ENCODE data around the gene SAYSD1. TPM values are rescaled to one million over a fixed set of nuclear protein-coding genes. Genes with fewer than 3 reads are reported as not detected.

The SAYSD1 gene
- total RNA-seq, 1 experiment from 2014 or later = 20.8 TPM

GRCh38 chr6:39056681-39057080 lies 58.3 kb downstream of the SAYSD1 start:
- peaks cover 8% of the 10 kb centered on the region for H3K4me1 Mint-ChIP-seq (ENCODE audit: low read depth, unreplicated experiment)
- intact Hi-C loops (cut with micrococcal nuclease; ENCODE audit: unreplicated experiment) = no loop called here
- no peak for DNase-seq
- no peak overlapping the region for H3K4me3 Mint-ChIP-seq (ENCODE audit: unreplicated experiment)
- Histone ChIP-seq H3K36me3 (ENCODE audit: control insufficient read depth, insufficient read depth, low read length) (no peaks in the 10 kb centered on the region), H3K4me3 (ENCODE audit: low read depth, low read length) (no peak overlapping the region), H3K27me3 (replicated peaks; ENCODE audit: control insufficient read depth, insufficient read depth, low read length) (no peaks in the 10 kb centered on the region), H3K9me3 (no peaks in the 10 kb centered on the region), H3K4me1 (peaks cover 22% of the 10 kb centered on the region)
- ChIA-PET CTCF (no interaction called here), POLR2A (no interaction called here)
- TF ChIP-seq CTCF (IDR thresholded peaks at IDR 0.05; ENCODE audit: insufficient read depth in 1 of 2, low read depth in 1 of 2, low read length in 1 of 2, severe bottlenecking in 1 of 2, unreplicated experiment in 1 of 2) = no peak
- H3K9me3 Mint-ChIP-seq (ENCODE audit: unreplicated experiment) = no peaks in the 10 kb centered on the region
- no peaks in the 10 kb centered on the region for H3K27me3 Mint-ChIP-seq (ENCODE audit: insufficient read depth, unreplicated experiment)
- no TSS peak for BruUV-seq (replicated peaks)
- no peaks in the 10 kb centered on the region for H3K36me3 Mint-ChIP-seq (ENCODE audit: insufficient read depth, unreplicated experiment)
- H3K27ac Mint-ChIP-seq (ENCODE audit: unreplicated experiment) = no peak overlapping the region

- no peaks in the 10 kb centered on the region for H3K36me3 ChIP-seq (ENCODE audit: control insufficient read depth, insufficient read depth, low read length)
- Mint-ChIP-seq H3K9me3 (ENCODE audit: unreplicated experiment) (no peaks in the 10 kb centered on the region), H3K27ac (ENCODE audit: unreplicated experiment) (no peak overlapping the region), H3K4me3 (ENCODE audit: unreplicated experiment) (no peak overlapping the region), H3K36me3 (ENCODE audit: insufficient read depth, unreplicated experiment) (no peaks in the 10 kb centered on the region), H3K27me3 (ENCODE audit: insufficient read depth, unreplicated experiment) (no peaks in the 10 kb centered on the region), H3K4me1 (ENCODE audit: low read depth, unreplicated experiment) (peaks cover 8% of the 10 kb centered on the region)
- H3K4me3 ChIP-seq (ENCODE audit: low read depth, low read length) = no peak overlapping the region
- no peak for TF ChIP-seq CTCF (IDR thresholded peaks at IDR 0.05; ENCODE audit: insufficient read depth in 1 of 2, low read depth in 1 of 2, low read length in 1 of 2, severe bottlenecking in 1 of 2, unreplicated experiment in 1 of 2)
- CTCF ChIA-PET = no interaction called here
- H3K27me3 ChIP-seq (replicated peaks; ENCODE audit: control insufficient read depth, insufficient read depth, low read length) = no peaks in the 10 kb centered on the region
- intact Hi-C loops (cut with micrococcal nuclease; ENCODE audit: unreplicated experiment) = no loop called here
- DNase-seq = no peak
- peaks cover 18% of the 10 kb centered on the region for H3K4me1 ChIP-seq
- no TSS peak for BruUV-seq (replicated peaks)
- no peaks in the 10 kb centered on the region for H3K9me3 ChIP-seq
- POLR2A ChIA-PET = no interaction called here
These were observed 58.8 kb downstream of the SAYSD1 start for GRCh38 chr6:39056191-39056590.

- no peak for TF ChIP-seq CTCF (IDR thresholded peaks at IDR 0.05; ENCODE audit: insufficient read depth in 1 of 2, low read depth in 1 of 2, low read length in 1 of 2, severe bottlenecking in 1 of 2, unreplicated experiment in 1 of 2)
- POLR2A ChIA-PET = no interaction called here
- no TSS peak for BruUV-seq (replicated peaks)
- no peak overlapping the region for H3K27ac Mint-ChIP-seq (ENCODE audit: unreplicated experiment)
- DNase-seq = no peak
- Histone ChIP-seq H3K36me3 (ENCODE audit: control insufficient read depth, insufficient read depth, low read length) (no peaks in the 10 kb centered on the region), H3K4me3 (ENCODE audit: low read depth, low read length) (no peak overlapping the region), H3K9me3 (no peaks in the 10 kb centered on the region), H3K27me3 (replicated peaks; ENCODE audit: control insufficient read depth, insufficient read depth, low read length) (no peaks in the 10 kb centered on the region), H3K4me1 (peaks cover 13% of the 10 kb centered on the region)
- no peak overlapping the region for H3K4me3 Mint-ChIP-seq (ENCODE audit: unreplicated experiment)
- intact Hi-C loops (cut with micrococcal nuclease; ENCODE audit: unreplicated experiment) = no loop called here
- H3K27me3 Mint-ChIP-seq (ENCODE audit: insufficient read depth, unreplicated experiment) = no peaks in the 10 kb centered on the region
- H3K36me3 Mint-ChIP-seq (ENCODE audit: insufficient read depth, unreplicated experiment) = no peaks in the 10 kb centered on the region
- H3K9me3 Mint-ChIP-seq (ENCODE audit: unreplicated experiment) = no peaks in the 10 kb centered on the region
- CTCF ChIA-PET = no interaction called here
- peaks cover 8% of the 10 kb centered on the region for H3K4me1 Mint-ChIP-seq (ENCODE audit: low read depth, unreplicated experiment)
These were observed 59.3 kb downstream of the SAYSD1 start for GRCh38 chr6:39055661-39056060.

Data from Caco-2 (cell line).